ENCODE results near the gene SERPINB7. TPM values are rescaled to one million over a fixed set of nuclear protein-coding genes. Genes with fewer than 3 reads are reported as not detected.

The SERPINB7 gene
- total RNA-seq, result not detected

- no peak for TF ChIP-seq CTCF (IDR thresholded peaks at IDR 0.05)
- TF ChIP-seq POLR2A (IDR thresholded peaks at IDR 0.05), result no peak
- Histone ChIP-seq H3K27ac (no peak within 1 kb of the TSS), H3K36me3 (no peaks in the 10 kb centered on the region), H3K4me1 (no peaks in the 10 kb centered on the region), H3K27me3 (no peaks in the 10 kb centered on the region), H3K4me3 (no peak within 1 kb of the TSS), H3K9me3 (no peaks in the 10 kb centered on the region)
- no peak for DNase-seq
These were observed at the start of gene SERPINB7 for GRCh38 chr18:63775166-63775730. Gene SERPINB7 (plus strand): TSS chr18:63775418. CDS start chr18:63782373, 6,955 bp downstream.

- H3K9me3 ChIP-seq, result no peaks in the 10 kb centered on the region
- H3K27me3 ChIP-seq, result no peaks in the 10 kb centered on the region
- no peaks in the 10 kb centered on the region for H3K36me3 ChIP-seq
- no peak overlapping the region for H3K4me3 ChIP-seq
- TF ChIP-seq CTCF (IDR thresholded peaks at IDR 0.05) (no peak), POLR2A (IDR thresholded peaks at IDR 0.05) (no peak)
- DNase-seq, result no peak
- no peaks in the 10 kb centered on the region for H3K4me1 ChIP-seq
- H3K27ac ChIP-seq, result no peak overlapping the region
These were observed 49.3 kb upstream of the SERPINB7 start for GRCh38 chr18:63725682-63726480.

- DNase-seq, result no peak
- H3K27me3 ChIP-seq, result no peaks in the 10 kb centered on the region
- no peaks in the 10 kb centered on the region for H3K36me3 ChIP-seq
- no peaks in the 10 kb centered on the region for H3K4me1 ChIP-seq
- no peaks in the 10 kb centered on the region for H3K9me3 ChIP-seq
- TF ChIP-seq CTCF (IDR thresholded peaks at IDR 0.05), result no peak
- TF ChIP-seq POLR2A (IDR thresholded peaks at IDR 0.05), result no peak
- no peak overlapping the region for H3K4me3 ChIP-seq
- no peak overlapping the region for H3K27ac ChIP-seq
These were observed 44.4 kb upstream of the SERPINB7 start for GRCh38 chr18:63730773-63731172.

GRCh38 chr18:63731215-63731614 is 44.0 kb upstream of the SERPINB7 start:
- H3K4me3 ChIP-seq, result no peak overlapping the region
- H3K27ac ChIP-seq, result no peak overlapping the region
- H3K27me3 ChIP-seq, result no peaks in the 10 kb centered on the region
- no peaks in the 10 kb centered on the region for H3K4me1 ChIP-seq
- H3K9me3 ChIP-seq, result no peaks in the 10 kb centered on the region
- TF ChIP-seq POLR2A (IDR thresholded peaks at IDR 0.05), result no peak
- no peak for TF ChIP-seq CTCF (IDR thresholded peaks at IDR 0.05)
- no peak for DNase-seq
- no peaks in the 10 kb centered on the region for H3K36me3 ChIP-seq

- TF ChIP-seq CTCF (IDR thresholded peaks at IDR 0.05), result no peak
- TF ChIP-seq POLR2A (IDR thresholded peaks at IDR 0.05), result no peak
- Histone ChIP-seq H3K4me1 (no peaks in the 10 kb centered on the region), H3K9me3 (no peaks in the 10 kb centered on the region), H3K36me3 (no peaks in the 10 kb centered on the region), H3K27ac (no peak overlapping the region), H3K27me3 (no peaks in the 10 kb centered on the region), H3K4me3 (no peak overlapping the region)
- DNase-seq, result no peak
These were observed 38.3 kb upstream of the SERPINB7 start for GRCh38 chr18:63736876-63737275.

All from Peyer's patch (tissue), 4 donors.